Ovary (tissue), 9 donors: ENCODE data around the gene CIB1. TPM values are rescaled to one million over a fixed set of nuclear protein-coding genes. Genes with fewer than 3 reads are reported as not detected.

ENCODE experiments used
- DNase-seq, 5 donors: peaks; one replicate each; pipeline ENCODE4 v3.0.0-alpha.2; 2019 to 2020
- H3K27ac ChIP-seq, 2 donors: fragments of 200-600 bp; one replicate each; pipeline versions ENCODE4 v1.5.1 to v1.8.0; 2019 to 2022
- H3K27me3 ChIP-seq: fragments of 200-600 bp; one replicate; pipeline ENCODE4 v1.8.0; 2022
- H3K36me3 ChIP-seq: fragments of 200-600 bp; sonication (generic); one replicate; pipeline ENCODE4 v1.5.1; 2019
- H3K4me1 ChIP-seq: one replicate; pipeline ENCODE4 v1.8.1; 2013; ENCODE audit warnings: mild to moderate bottlenecking, moderate library complexity; ENCODE audit not compliant: insufficient read depth
- H3K4me3 ChIP-seq: fragments of 200-600 bp; sonication (generic); one replicate; pipeline ENCODE4 v1.5.1; 2017
- H3K9me3 ChIP-seq, 2 donors: fragments of 200-600 bp in 1 of 2; sonication (generic) in 1 of 2; one replicate each; pipeline versions ENCODE4 v1.5.1 to v1.8.1; 2013 to 2019; ENCODE audit warnings: mild to moderate bottlenecking in 1 of 2, moderate library complexity in 1 of 2
- EP300 ChIP-seq: sonication (generic); formaldehyde crosslinking; IDR thresholded peaks from one replicate; pipeline ENCODE4 v1.6.1; 2017; ENCODE audit warnings: antibody characterized with exemption
- POLR2A ChIP-seq: fragments of 450-650 bp; IDR thresholded peaks from one replicate; pipeline ENCODE4 v1.6.1; 2017; ENCODE audit warnings: antibody characterized with exemption, mild to moderate bottlenecking, moderate library complexity
- WGBS, 3 donors: extraction: QIAGEN DNeasy Blood & Tissue Kit in 1 of 3; methylation state at CpG; one replicate each; pipeline versions ENCODE4 v1.1.5 to v1.1.7; 2013 to 2017; 5-methylcytosine and 5-hydroxymethylcytosine counted together
- intact Hi-C, 4 donors: fragments of 100-400 bp; cut with DNase I; formaldehyde crosslinking; loops; one replicate each; pipeline versions ENCODE4 v1.11.0 to v1.15.1; 2022 to 2023
- polyA plus RNA-seq, 2 donors: library from polyadenylated mRNA; stranded (reverse); fragments of 200-250 nt in 1 of 2; fragments of 350-450 nt in 1 of 2; fragmentation: Illumina TruSeq in 1 of 2; extraction: RNeasy Lipid Tissue Mini Kit (QIAGEN cat#74804) in 1 of 2; gene quantifications; one replicate each; pipeline ENCODE4 v1.2.3, GENCODE V29; 2013 to 2014
- total RNA-seq, 7 donors: library from RNA; depleted of rRNA in 2 of 7; stranded (reverse); fragments of >200 nt in 2 of 7; fragmentation: NEBNext Ultra II Directional in 3 of 7; extraction: Animal tissue kit (Norgen Biotek cat#: 25700) in 3 of 7; gene quantifications; one replicate each; pipeline versions ENCODE4 v1.1.0 to v1.2.4, GENCODE V29; 2016 to 2023
- TF ChIP-seq, protein P1 (sequence below), 3 donors: fragments of 450-650 bp in 2 of 3; fragments of 200-600 bp in 1 of 3; IDR thresholded peaks; one replicate each; pipeline versions ENCODE4 v1.5.1 to v1.8.0; 2016 to 2022; ENCODE audit warnings: antibody characterized with exemption in 3 of 3, mild to moderate bottlenecking in 1 of 3
- donor health status: DM: no; HTN: no; CAD: no; lungs with moderate emphysema.
- donor health status: DM: no; HTN: no; CAD: no.
- donor health status: Bipolar disorder and iron deficiency.
- donor health status: DM: yes; HTN: yes; CAD: no.
- donor health status: DM: no; HTN: no; CAD: no.
- donor health status: DM: yes; HTN: yes; CAD: no.

CIB1 gene
- total and polyA plus RNA-seq, 9 donors: 18.5 to 68.8 (median 45.0) TPM

GRCh38 chr15:90243943-90244639, 10.3 kb upstream of the CIB1 start:
- TF ChIP-seq, protein P1, sequence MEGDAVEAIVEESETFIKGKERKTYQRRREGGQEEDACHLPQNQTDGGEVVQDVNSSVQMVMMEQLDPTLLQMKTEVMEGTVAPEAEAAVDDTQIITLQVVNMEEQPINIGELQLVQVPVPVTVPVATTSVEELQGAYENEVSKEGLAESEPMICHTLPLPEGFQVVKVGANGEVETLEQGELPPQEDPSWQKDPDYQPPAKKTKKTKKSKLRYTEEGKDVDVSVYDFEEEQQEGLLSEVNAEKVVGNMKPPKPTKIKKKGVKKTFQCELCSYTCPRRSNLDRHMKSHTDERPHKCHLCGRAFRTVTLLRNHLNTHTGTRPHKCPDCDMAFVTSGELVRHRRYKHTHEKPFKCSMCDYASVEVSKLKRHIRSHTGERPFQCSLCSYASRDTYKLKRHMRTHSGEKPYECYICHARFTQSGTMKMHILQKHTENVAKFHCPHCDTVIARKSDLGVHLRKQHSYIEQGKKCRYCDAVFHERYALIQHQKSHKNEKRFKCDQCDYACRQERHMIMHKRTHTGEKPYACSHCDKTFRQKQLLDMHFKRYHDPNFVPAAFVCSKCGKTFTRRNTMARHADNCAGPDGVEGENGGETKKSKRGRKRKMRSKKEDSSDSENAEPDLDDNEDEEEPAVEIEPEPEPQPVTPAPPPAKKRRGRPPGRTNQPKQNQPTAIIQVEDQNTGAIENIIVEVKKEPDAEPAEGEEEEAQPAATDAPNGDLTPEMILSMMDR (IDR thresholded peaks at IDR 0.05): no peak
- no peaks in the 10 kb centered on the region for H3K27me3 ChIP-seq
- 57 to 64% (median 58%) methylated on average over 10 of the region's 10 CpGs for WGBS, 3 donors
- intact Hi-C loops: no loop called here
- no peak overlapping the region for H3K27ac ChIP-seq
- peaks cover 2% of the 10 kb centered on the region for H3K4me1 ChIP-seq
- no peak overlapping the region for H3K4me3 ChIP-seq
- no peaks in the 10 kb centered on the region for H3K9me3 ChIP-seq
- H3K36me3 ChIP-seq: no peaks in the 10 kb centered on the region
- no peak for DNase-seq

DNA sequence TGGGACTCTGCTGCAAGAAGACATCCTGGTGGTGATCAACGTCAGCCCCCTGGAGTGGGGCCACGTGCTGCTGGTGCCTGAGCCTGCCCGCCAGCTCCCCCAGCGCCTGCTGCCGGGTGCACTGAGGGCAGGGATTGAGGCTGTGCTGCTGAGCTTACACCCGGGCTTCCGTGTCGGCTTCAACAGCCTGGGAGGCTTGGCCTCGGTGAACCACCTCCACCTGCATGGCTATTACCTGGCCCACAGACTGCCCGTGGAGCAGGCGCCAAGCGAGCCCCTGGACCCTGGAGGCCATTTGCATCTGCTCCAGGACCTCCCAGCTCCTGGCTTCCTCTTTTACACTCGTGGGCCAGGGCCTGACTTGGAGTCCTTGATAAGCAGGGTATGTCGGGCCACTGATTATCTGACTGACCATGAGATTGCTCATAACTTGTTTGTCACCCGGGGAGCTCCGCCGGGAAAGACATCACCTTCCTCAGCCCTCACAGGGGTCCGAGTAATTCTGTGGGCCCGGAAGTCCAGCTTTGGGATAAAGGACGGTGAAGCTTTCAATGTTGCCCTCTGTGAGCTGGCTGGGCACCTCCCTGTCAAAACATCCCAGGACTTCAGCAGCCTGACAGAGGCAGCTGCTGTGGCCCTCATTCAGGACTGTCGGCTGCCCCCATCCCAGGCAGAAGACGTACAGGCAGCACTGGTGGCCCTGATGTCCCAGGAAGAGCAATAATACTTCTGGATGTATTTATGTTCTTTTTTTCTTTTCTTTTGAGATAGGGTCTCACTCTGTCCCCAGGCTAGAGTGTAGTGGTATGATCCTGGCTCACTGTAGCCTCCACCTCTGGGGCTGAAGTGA, 7.8 kb upstream of the CIB1 start:
- no peak overlapping the region for H3K4me3 ChIP-seq
- no peak for TF ChIP-seq POLR2A
- no peaks in the 10 kb centered on the region for H3K36me3 ChIP-seq
- 77 to 80% (median 79%) methylated on average over 22 of the region's 22 CpGs for WGBS, 3 donors
- no peaks in the 10 kb centered on the region for H3K9me3 ChIP-seq
- H3K27me3 ChIP-seq: no peaks in the 10 kb centered on the region
- no peak for DNase-seq
- H3K4me1 ChIP-seq: no peaks in the 10 kb centered on the region
- intact Hi-C loops: no loop called here
- H3K27ac ChIP-seq: no peak overlapping the region

GRCh38 chr15:90240856-90241255, 7.1 kb upstream of the CIB1 start:
- no peak for TF ChIP-seq EP300
- TF ChIP-seq, protein P1 (IDR thresholded peaks at IDR 0.05): no peak
- no peak for TF ChIP-seq POLR2A
- no peak for DNase-seq
- H3K27ac ChIP-seq: no peak overlapping the region
- H3K27me3 ChIP-seq: no peaks in the 10 kb centered on the region
- no peak overlapping the region for H3K4me3 ChIP-seq
- H3K9me3 ChIP-seq: no peaks in the 10 kb centered on the region
- intact Hi-C loops: no loop called here
- no peaks in the 10 kb centered on the region for H3K36me3 ChIP-seq
- H3K4me1 ChIP-seq: no peaks in the 10 kb centered on the region
- WGBS, 3 donors: 88 to 96% (median 89%) methylated on average over 8 of the region's 8 CpGs

- Histone ChIP-seq H3K4me1 (peaks cover 1% of the 10 kb centered on the region), H3K36me3 (no peaks in the 10 kb centered on the region), H3K27me3 (no peaks in the 10 kb centered on the region), H3K27ac (no peak overlapping the region), H3K9me3 (no peaks in the 10 kb centered on the region), H3K4me3 (no peak overlapping the region)
- TF ChIP-seq POLR2A (no peak), EP300 (no peak)
- TF ChIP-seq, protein P1 (IDR thresholded peaks at IDR 0.05): no peak
- 78 to 92% (median 82%) methylated on average over 3 of the region's 3 CpGs for WGBS, 3 donors
- no peak for DNase-seq
- intact Hi-C loops: no loop called here
These were observed 5.6 kb upstream of the CIB1 start for GRCh38 chr15:90239371-90239770.
